HTERT RPE-1 (cell line): ENCODE results near the gene COL6A5.
"Not testable (repeated sequence)": the region's sequence is repeated elsewhere in the genome, so short reads cannot be mapped to it uniquely, and the experiment has no call there.

ENCODE experiments used
- in situ Hi-C: fragments of 300-500 bp; cut with MboI; formaldehyde crosslinking; loops from 4 replicates; pipeline ENCODE4 v1.14.3; 2020; ENCODE audit warnings: low sequenced_read_pairs

Gene COL6A5

DNA sequence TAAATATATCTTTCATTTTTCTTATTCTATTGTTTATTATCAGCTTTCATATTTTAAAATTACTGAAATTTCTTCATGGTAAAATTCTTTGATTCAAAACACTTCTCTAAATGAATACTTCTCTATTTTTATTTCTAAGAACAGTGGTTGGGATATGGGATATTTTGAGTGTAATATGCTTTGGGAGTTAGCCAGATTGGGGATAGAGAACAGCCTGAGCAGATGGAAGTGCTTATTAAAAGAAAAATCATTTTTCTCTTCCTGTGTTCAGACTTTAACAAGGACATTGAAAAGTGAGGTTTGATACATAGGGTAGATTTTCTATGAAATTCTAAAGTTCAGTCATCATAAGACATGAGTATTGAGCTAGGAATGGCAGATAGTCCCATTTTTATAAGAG lies 84.8 kb downstream of the COL6A5 start:
- in situ Hi-C loops: no loop called here

- in situ Hi-C loops: not testable (repeated sequence)
Measured at GRCh38 chr3:130432086-130432485, 86.6 kb downstream of the COL6A5 start.

DNA sequence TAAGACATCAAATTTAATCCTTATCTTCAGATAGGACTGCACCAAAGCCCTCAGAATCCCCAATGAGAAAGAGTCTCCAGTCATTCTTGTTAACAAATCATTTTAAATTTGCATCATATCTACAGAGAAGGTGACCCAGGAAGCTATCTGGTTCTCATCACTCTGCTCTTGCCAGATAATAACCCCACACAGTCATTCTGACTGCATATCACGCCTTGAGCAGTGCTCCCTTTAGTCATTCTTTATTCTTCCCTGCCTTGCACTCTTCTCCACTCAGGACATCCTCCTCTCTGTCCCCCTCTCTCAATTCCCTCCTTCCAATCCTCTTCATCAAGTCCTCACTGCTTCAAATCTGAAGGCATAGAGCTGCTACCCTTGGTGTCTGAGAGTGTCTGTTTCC lies 87.8 kb downstream of the COL6A5 start:
- in situ Hi-C loops: no loop called here

GRCh38 chr3:130442284-130442683 lies 96.8 kb downstream of the COL6A5 start:
- in situ Hi-C loops: no loop called here

- in situ Hi-C loops: not testable (repeated sequence)
Measured at GRCh38 chr3:130446840-130447239, 101.4 kb downstream of the COL6A5 start.

- in situ Hi-C loops: not testable (repeated sequence)
Measured at GRCh38 chr3:130448155-130448554, 102.7 kb downstream of the COL6A5 start.

- in situ Hi-C loops: no loop called here
Measured at GRCh38 chr3:130456540-130456939, 111.1 kb downstream of the COL6A5 start.

- in situ Hi-C loops: no loop called here
Measured at GRCh38 chr3:130457671-130458070, 112.2 kb downstream of the COL6A5 start.

DNA sequence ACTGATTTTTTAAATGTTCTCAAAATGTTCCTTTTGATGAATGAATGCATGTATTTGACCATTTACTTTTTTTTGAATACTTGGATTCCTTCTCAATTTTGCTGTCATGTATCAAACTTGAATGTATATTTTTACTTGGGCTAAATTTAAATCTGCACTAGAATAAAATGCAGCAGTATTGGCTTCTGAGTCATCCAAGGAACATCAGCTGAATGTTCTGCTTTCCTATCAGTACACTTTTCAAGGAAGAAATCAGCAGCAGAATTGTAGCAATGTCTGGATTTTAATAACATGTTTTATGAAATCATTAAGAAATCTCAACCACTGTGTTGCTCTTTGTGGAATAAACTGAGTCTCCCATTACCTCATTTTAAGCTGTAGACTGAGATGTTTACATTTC lies 114.5 kb downstream of the COL6A5 start:
- in situ Hi-C loops: no loop called here

DNA sequence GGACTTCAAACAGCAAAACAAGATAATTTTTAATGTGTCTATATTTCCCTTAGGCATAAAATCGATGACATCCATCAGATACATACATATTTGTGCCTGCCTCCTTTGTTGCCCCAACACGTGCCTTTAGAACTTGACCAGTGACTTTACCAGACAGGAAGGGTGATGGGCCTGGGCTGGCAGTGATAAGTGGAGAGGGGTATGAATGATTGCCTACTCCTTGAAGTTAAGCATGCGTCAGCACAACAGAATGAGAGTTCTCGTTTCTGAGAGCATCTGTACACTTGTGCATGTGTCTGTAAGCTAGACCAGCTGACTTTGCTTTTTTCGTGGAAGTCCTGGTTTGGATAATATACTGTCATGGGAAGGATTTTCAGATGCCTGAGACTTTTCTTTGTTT lies 116.6 kb downstream of the COL6A5 start:
- in situ Hi-C loops: no loop called here

- in situ Hi-C loops: no loop called here
Measured at GRCh38 chr3:130463221-130463620, 117.7 kb downstream of the COL6A5 start.

DNA sequence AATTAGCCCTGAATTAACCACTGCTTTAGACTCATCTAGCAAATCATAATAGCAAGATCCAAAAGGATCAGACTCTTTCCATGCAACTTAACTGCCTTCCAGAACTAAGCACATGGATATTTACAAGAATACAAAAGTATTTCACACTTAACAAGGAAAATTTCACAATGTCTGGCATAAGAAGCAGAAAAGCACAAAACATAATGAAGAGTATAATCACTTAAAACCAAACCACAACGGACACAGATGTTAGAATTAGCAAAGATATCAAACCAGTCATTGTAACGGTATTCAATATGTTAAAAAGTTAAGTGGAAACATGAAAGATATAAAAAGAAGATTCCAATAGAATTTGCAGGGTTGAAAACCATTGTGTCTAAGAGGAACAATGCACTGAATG lies 120.0 kb downstream of the COL6A5 start:
- in situ Hi-C loops: no loop called here

- in situ Hi-C loops: no loop called here
Measured at GRCh38 chr3:130468311-130468710, 122.8 kb downstream of the COL6A5 start.

- in situ Hi-C loops: no loop called here
Measured at GRCh38 chr3:130470126-130470525, 124.7 kb downstream of the COL6A5 start.

GRCh38 chr3:130473416-130473815 lies 127.9 kb downstream of the COL6A5 start:
- in situ Hi-C loops: no loop called here

DNA sequence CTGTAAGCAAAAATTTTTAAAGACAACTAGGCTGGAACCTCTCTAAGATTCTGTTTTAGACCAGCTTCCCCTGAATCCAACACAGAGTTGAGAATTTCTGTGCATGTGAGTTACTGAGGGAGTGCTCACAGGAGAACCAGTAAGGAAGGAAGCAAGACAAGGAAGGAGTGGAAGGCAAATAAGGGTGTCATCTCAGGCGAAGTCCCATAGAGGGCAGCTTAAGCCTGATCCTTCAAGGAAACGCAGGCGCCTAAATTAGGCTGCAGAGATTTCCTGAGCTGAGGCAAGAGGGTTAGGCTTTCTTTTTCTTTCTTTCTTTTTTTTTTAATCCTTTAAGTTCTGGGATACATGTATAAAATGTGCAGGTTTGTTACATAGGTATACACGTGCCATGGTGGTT lies 135.3 kb downstream of the COL6A5 start:
- in situ Hi-C loops: no loop called here

DNA sequence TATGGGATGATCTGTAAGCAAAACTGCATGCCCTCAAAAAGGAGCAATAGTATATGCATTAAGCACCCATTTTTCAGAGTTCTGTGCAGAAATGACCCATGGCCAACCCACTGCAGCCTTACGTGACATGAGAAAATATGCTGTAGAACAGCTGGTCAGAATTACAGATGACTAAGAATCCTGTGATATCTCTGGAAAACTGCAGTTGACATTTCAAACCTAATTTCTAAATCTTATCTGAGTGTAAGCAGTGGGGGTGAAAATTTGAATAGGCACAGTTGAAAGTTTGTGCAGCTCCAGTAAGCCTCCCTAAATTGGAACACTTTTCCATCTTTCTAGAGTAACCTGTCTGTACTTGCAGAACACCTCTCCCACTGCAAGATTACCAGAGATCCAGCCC lies 142.8 kb downstream of the COL6A5 start:
- in situ Hi-C loops: no loop called here

- in situ Hi-C loops: no loop called here
Measured at GRCh38 chr3:130488769-130489450, 143.4 kb downstream of the COL6A5 start.

DNA sequence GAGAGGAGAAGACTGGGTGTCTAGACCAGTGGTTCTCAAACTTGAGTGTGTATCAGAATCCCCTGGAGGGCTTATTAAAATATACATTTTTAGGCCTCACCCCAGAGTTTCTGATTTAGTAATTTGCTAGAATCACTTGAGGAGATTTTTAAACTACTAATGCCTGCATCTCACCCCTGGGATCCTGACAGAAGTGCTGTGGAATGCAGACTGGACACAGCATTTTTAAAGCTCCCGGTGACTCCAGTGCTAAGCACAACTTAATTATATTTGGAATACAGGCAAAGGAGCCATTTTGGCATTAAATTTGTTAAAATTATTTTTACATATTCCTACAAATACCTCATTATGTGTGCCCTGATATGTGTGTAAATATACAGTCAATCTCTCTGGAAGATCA lies 144.8 kb downstream of the COL6A5 start:
- in situ Hi-C loops: no loop called here

DNA sequence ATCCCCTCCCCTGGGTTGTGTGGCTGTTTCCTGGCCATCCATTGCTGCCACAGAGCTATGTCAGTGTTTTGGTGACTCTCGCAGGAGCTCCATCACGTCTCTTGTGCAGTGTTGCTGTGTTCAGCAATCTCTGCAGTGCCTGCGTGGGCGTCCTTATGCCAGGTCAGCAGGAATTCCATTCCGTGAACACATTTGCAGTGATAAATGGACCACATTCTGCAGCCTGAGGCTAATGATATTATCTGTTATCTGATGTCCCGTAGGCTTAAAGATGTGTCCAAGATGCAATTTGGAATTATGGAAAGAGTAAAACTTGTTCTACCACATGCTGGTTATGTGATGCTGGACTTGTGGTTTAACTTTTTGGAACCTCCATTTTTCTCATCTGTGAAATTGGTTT lies 146.0 kb downstream of the COL6A5 start:
- in situ Hi-C loops: no loop called here

GRCh38 chr3:130504701-130505100 lies 159.2 kb downstream of the COL6A5 start:
- in situ Hi-C loops: no loop called here

DNA sequence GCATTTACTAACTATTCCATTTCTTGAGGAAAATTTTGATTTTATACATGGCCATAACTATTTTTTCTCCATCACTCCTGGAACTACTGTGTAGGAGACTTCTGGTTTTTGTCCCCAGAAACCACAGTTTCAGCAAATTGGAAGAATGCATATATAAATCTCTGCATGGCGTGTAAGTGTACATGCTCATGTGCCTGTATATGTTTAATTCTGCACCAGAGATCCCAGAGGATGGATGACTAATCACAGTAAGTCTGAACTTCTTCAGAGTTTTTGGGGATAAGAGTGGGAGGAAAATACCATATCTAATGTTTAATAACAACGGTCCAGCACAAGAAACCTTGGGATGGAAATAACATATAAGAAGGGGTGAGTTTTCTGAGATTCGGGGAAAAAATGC lies 160.6 kb downstream of the COL6A5 start:
- in situ Hi-C loops: no loop called here

DNA sequence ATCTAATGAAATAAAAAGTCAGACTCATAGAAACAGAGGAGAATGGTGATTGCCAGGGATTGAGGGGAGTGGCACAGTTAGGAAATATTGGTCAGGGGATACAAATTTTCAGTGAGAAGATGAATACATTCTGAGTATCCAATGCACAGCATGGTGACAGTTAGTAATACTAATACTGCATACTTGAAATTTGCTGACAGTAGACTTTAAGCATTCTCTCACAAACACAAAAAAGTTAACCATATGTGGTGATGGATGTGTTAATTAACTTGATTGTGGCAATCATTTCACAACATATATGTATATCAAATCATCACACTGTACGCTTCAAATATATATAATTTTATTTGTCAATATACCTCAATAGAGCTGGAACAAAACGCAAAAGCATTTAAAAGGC lies 162.3 kb downstream of the COL6A5 start:
- in situ Hi-C loops: no loop called here
